ENCODE measurements around the gene CYP4A11. TPM values are rescaled to one million over a fixed set of nuclear protein-coding genes. Genes with fewer than 3 reads are reported as not detected.
"Not testable (repeated sequence)": the region's sequence is repeated elsewhere in the genome, so short reads cannot be mapped to it uniquely, and the experiment has no call there.

CYP4A11 gene
- total RNA-seq, 1 experiment from 2014 or later = 0.11 TPM

DNA sequence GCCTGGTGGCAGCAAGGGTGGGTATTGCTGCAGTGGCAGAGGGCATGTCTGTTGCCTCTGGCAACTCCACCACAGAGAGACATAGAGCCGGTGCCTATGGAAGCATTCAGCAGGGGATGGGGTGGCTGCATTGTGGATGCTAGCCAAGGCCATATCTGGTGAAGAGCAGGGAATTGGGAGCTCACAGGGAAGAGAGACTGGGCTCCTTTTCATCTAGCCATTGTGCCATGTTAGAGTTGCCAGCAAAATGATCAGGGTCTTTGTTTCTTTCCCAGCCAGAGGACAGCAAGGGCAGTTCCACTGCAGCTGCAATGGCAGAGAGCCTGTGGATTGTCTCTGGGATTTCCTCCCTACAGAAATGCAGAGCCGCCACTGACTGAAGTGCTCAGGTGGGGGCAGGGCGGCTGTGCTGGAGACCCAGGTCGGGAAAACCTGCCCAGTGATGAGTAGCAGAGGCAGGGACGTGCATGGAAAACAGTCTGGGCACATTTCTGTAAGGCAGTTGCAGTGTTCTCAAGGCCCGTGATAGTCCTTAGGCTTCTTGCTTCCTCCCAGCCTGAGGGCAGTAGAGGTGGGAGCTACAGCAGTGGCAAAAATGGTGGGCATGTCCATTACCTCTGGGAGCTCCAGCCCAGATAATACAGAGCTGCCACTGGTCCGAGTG is 42.0 kb upstream of the CYP4A11 start:
- Mint-ChIP-seq H3K27me3 (ENCODE audit: low read depth) (peaks cover 8% of the 10 kb centered on the region), H3K27ac (peak overlapping the region; percentile 64), H3K36me3 (peaks cover 17% of the 10 kb centered on the region), H3K4me3 (no peak overlapping the region; the same call in 1 of the 2 replicates), H3K9me3 (peaks cover 25% of the 10 kb centered on the region), H3K4me1 (peaks cover 34% of the 10 kb centered on the region)
- ATAC-seq (peak; percentile 79), DNase-seq (ENCODE audit: low spot score) (peak; percentile 43)
- ChIA-PET CTCF (interaction anchor here (1.0 to 1.8 kb wide), 3 partner anchors 19 to 196 kb away, joined by 3 to 6 read pairs (median 4); no protein-coding TSS in a partner anchor), POLR2A (no interaction called here)
- TF ChIP-seq, protein P1, sequence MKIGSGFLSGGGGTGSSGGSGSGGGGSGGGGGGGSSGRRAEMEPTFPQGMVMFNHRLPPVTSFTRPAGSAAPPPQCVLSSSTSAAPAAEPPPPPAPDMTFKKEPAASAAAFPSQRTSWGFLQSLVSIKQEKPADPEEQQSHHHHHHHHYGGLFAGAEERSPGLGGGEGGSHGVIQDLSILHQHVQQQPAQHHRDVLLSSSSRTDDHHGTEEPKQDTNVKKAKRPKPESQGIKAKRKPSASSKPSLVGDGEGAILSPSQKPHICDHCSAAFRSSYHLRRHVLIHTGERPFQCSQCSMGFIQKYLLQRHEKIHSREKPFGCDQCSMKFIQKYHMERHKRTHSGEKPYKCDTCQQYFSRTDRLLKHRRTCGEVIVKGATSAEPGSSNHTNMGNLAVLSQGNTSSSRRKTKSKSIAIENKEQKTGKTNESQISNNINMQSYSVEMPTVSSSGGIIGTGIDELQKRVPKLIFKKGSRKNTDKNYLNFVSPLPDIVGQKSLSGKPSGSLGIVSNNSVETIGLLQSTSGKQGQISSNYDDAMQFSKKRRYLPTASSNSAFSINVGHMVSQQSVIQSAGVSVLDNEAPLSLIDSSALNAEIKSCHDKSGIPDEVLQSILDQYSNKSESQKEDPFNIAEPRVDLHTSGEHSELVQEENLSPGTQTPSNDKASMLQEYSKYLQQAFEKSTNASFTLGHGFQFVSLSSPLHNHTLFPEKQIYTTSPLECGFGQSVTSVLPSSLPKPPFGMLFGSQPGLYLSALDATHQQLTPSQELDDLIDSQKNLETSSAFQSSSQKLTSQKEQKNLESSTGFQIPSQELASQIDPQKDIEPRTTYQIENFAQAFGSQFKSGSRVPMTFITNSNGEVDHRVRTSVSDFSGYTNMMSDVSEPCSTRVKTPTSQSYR (CRISPR knock-in tag; IDR thresholded peaks at IDR 0.05) = peak; percentile 29; the same call in 1 of the 2 replicates
- no peak for TF ChIP-seq NFE2L1 (CRISPR knock-in tag; IDR thresholded peaks at IDR 0.05)
- peak; percentile 54; the same call in 1 of the 2 replicates for TF ChIP-seq ETV6 (CRISPR knock-in tag; IDR thresholded peaks at IDR 0.05)

DNA sequence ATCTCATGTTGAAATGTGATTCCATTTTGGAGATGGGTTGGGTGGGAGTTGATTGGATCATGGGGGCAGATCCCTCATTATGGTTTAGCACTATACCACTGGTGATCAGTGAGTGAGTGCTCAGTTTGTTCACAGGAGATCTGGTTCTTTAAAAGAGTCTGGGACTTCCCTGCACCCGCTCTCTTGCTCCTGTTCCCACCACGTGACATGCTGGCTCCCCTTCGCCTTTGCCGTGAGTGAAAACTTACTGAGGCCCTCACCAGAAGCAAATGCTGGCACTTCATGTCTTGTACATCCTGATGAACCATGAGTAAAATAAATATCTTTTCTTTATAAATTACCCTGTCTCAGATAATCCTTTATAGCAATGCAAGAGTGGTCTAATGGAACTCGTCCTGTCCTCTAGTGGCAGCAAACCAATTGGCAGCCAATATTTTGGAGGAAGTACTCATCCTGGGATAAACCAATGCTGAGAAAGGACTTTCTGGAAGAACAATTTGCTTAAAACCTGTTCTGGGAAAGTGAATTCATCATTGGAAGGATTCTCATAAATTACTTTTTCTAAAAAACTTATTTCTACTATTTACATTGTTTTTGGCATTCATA is 27.8 kb upstream of the CYP4A11 start:
- Mint-ChIP-seq H3K4me3 (no peak overlapping the region), H3K9me3 (peaks cover 16% of the 10 kb centered on the region), H3K36me3 (peaks cover 3% of the 10 kb centered on the region; the same call in 1 of the 2 replicates), H3K27me3 (ENCODE audit: low read depth) (peaks cover 7% of the 10 kb centered on the region), H3K27ac (no peak overlapping the region), H3K4me1 (no peaks in the 10 kb centered on the region)
- ATAC-seq = peak; percentile 63
- CTCF ChIA-PET = no interaction called here
- POLR2A ChIA-PET = no interaction called here
- DNase-seq (ENCODE audit: low spot score) = no peak
- TF ChIP-seq, protein P2, sequence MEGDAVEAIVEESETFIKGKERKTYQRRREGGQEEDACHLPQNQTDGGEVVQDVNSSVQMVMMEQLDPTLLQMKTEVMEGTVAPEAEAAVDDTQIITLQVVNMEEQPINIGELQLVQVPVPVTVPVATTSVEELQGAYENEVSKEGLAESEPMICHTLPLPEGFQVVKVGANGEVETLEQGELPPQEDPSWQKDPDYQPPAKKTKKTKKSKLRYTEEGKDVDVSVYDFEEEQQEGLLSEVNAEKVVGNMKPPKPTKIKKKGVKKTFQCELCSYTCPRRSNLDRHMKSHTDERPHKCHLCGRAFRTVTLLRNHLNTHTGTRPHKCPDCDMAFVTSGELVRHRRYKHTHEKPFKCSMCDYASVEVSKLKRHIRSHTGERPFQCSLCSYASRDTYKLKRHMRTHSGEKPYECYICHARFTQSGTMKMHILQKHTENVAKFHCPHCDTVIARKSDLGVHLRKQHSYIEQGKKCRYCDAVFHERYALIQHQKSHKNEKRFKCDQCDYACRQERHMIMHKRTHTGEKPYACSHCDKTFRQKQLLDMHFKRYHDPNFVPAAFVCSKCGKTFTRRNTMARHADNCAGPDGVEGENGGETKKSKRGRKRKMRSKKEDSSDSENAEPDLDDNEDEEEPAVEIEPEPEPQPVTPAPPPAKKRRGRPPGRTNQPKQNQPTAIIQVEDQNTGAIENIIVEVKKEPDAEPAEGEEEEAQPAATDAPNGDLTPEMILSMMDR (IDR thresholded peaks at IDR 0.05) = 0 out of 2 replicates have a peak, but pooled peaks have one; percentile 16
- TF ChIP-seq ZNF121 (CRISPR knock-in tag; IDR thresholded peaks at IDR 0.05) (no peak), JAZF1 (CRISPR knock-in tag; IDR thresholded peaks at IDR 0.05) (no peak)

DNA sequence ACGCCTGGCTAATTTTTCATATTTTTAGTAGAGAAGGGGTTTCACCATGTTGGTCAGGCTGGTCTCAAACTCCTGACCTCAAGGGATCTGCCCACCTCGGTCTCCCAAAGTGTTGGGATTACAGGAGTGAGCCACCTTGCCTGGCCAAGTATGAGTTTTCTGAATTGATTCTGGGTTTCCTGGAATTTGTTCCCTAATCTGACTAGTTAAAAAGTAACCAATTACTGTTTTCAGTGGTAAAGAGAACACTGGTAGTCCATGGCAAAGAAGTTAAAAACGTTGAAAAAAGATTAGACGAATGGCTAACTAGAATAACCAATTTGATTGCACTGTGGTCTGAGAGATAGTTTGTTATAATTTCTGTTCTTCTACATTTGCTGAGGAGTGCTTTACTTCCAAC is 21.0 kb upstream of the CYP4A11 start:
- peaks cover 45% of the 10 kb centered on the region for H3K9me3 Mint-ChIP-seq
- POLR2A ChIA-PET; H3K27ac Mint-ChIP-seq; ATAC-seq; DNase-seq (ENCODE audit: low spot score); CTCF ChIA-PET; H3K4me3 Mint-ChIP-seq; H3K4me1 Mint-ChIP-seq: not testable (repeated sequence)
- H3K27me3 Mint-ChIP-seq (ENCODE audit: low read depth) = peaks cover 37% of the 10 kb centered on the region
- peaks cover 11% of the 10 kb centered on the region for H3K36me3 Mint-ChIP-seq

DNA sequence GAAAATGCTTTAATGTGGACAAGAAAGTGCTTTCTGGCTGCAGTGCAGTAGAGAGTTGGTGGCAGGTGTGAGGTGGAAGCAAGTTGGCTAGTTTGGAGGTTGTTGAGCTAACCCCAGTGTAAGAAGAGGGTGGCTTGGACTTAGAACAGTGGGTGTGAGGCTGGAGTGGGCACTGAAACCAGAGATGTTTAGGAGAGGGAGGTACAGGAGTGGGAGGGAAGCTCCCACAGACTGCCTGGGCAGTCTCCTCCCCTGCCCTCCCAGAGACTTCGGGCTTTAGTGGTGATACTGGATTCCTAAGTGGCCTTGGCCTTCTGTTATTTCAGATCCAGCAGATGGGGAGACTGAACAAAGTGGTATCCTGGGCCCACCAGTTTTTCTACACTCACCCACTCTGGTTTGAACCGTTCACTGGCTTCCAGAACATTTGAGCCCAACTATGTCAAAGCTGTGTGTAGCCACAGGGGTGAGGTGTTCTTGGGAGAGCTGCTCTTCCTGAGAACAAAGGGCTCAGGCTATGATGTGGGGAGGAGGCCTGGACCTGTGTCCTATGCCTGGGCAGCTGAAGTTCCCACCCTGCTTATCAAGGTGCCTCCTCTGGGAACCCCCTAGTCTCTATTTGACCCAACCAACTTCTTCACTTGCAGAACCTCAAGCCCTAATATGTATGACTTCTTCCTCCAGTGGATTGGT is 19.9 kb upstream of the CYP4A11 start:
- Mint-ChIP-seq H3K27me3 (ENCODE audit: low read depth) (peaks cover 35% of the 10 kb centered on the region), H3K9me3 (peaks cover 50% of the 10 kb centered on the region), H3K4me1 (no peaks in the 10 kb centered on the region), H3K36me3 (peaks cover 13% of the 10 kb centered on the region), H3K27ac (no peak overlapping the region), H3K4me3 (no peak overlapping the region)
- ATAC-seq (no peak), DNase-seq (ENCODE audit: low spot score) (no peak)
- no peak for TF ChIP-seq IRF2 (CRISPR knock-in tag; IDR thresholded peaks at IDR 0.05; ENCODE audit: borderline replicate concordance, low read depth)
- TF ChIP-seq KAT7 (CRISPR knock-in tag; IDR thresholded peaks at IDR 0.05; ENCODE audit: borderline replicate concordance) = no peak
- POLR2A ChIA-PET = interaction anchor here (0.6 kb wide), 1 partner anchor 78 kb away, joined by 3 read pairs; no protein-coding TSS in a partner anchor
- CTCF ChIA-PET = no interaction called here

DNA sequence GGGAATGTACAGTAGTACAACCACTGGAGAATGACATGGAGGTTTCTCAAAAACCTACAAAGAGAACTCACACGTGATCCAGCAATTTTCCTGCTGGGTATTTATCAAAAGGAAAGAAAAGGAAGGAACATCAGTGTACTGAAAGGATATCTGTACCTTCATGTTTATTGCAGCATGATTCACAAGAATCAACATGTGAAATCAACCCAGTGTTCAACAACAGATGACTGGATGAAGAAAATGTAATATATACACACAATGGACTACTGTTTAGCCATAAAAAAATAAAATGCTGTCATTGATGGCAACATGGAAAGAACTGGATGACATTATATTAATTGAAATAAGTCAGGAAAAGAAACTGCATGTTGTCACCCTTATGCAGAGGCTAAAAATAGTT is 19.0 kb upstream of the CYP4A11 start:
- DNase-seq (ENCODE audit: low spot score) (no peak), ATAC-seq (no peak)
- ChIA-PET POLR2A (no interaction called here), CTCF (no interaction called here)
- no peak overlapping the region for H3K27ac Mint-ChIP-seq
- H3K4me3 Mint-ChIP-seq = no peak overlapping the region
- peaks cover 46% of the 10 kb centered on the region for H3K9me3 Mint-ChIP-seq
- H3K27me3 Mint-ChIP-seq (ENCODE audit: low read depth) = peaks cover 35% of the 10 kb centered on the region
- H3K36me3 Mint-ChIP-seq = peaks cover 11% of the 10 kb centered on the region
- no peaks in the 10 kb centered on the region for H3K4me1 Mint-ChIP-seq
- TF ChIP-seq GTF2I (CRISPR knock-in tag; conservative IDR thresholded peaks at IDR 0.05) (no peak), NFYB (CRISPR knock-in tag; conservative IDR thresholded peaks at IDR 0.05; ENCODE audit: low read depth) (no peak), FOXK1 (CRISPR knock-in tag; IDR thresholded peaks at IDR 0.05) (no peak), ZNF263 (CRISPR knock-in tag; IDR thresholded peaks at IDR 0.05; ENCODE audit: low read depth) (no peak), ZNF121 (CRISPR knock-in tag; IDR thresholded peaks at IDR 0.05) (no peak), ZNF219 (CRISPR knock-in tag; IDR thresholded peaks at IDR 0.05; ENCODE audit: borderline replicate concordance) (no peak)
- TF ChIP-seq, protein P3, sequence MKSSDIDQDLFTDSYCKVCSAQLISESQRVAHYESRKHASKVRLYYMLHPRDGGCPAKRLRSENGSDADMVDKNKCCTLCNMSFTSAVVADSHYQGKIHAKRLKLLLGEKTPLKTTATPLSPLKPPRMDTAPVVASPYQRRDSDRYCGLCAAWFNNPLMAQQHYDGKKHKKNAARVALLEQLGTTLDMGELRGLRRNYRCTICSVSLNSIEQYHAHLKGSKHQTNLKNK (CRISPR knock-in tag; IDR thresholded peaks at IDR 0.05) = no peak
- TF ChIP-seq, protein P4, sequence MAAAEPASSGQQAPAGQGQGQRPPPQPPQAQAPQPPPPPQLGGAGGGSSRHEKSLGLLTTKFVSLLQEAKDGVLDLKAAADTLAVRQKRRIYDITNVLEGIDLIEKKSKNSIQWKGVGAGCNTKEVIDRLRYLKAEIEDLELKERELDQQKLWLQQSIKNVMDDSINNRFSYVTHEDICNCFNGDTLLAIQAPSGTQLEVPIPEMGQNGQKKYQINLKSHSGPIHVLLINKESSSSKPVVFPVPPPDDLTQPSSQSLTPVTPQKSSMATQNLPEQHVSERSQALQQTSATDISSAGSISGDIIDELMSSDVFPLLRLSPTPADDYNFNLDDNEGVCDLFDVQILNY (CRISPR knock-in tag; IDR thresholded peaks at IDR 0.05) = no peak
- TF ChIP-seq, protein P5, sequence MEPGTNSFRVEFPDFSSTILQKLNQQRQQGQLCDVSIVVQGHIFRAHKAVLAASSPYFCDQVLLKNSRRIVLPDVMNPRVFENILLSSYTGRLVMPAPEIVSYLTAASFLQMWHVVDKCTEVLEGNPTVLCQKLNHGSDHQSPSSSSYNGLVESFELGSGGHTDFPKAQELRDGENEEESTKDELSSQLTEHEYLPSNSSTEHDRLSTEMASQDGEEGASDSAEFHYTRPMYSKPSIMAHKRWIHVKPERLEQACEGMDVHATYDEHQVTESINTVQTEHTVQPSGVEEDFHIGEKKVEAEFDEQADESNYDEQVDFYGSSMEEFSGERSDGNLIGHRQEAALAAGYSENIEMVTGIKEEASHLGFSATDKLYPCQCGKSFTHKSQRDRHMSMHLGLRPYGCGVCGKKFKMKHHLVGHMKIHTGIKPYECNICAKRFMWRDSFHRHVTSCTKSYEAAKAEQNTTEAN (CRISPR knock-in tag; IDR thresholded peaks at IDR 0.05) = no peak

All from WTC11 (cell line).